HG02981 (cell line): ENCODE data around the gene OR4K14.
"Not testable (repeated sequence)": the region's sequence is repeated elsewhere in the genome, so short reads cannot be mapped to it uniquely, and the experiment has no call there.

Source experiments
- ATAC-seq: cut with Tn5 transposase; IDR thresholded peaks from one replicate; pipeline ENCODE4 v1.9.1; 2021; ENCODE audit warnings: mild to moderate bottlenecking, moderate library complexity; ENCODE audit not compliant: unreplicated experiment

OR4K14 gene

GRCh38 chr14:20019257-20019865 is at the start of gene OR4K14:
Gene OR4K14, minus strand, starts transcription at chr14:20019307. Its CDS starts 4,114 bp downstream, at chr14:20015193.
- no peak for ATAC-seq

GRCh38 chr14:20059745-20060144 is 40.6 kb upstream of the OR4K14 start, which contains the start of gene OR4L1:
Gene OR4L1, plus strand, starts transcription at chr14:20060045. Its CDS starts 0 bp downstream, at chr14:20060045.
- no peak for ATAC-seq

- no peak for ATAC-seq
Observed at GRCh38 chr14:20048202-20048601, 29.1 kb upstream of the OR4K14 start.

- ATAC-seq = no peak
Observed at GRCh38 chr14:20044243-20044642, 25.1 kb upstream of the OR4K14 start.

GRCh38 chr14:20035938-20036337 is 16.8 kb upstream of the OR4K14 start, which contains the start of gene OR4K13:
Gene OR4K13, minus strand, starts transcription at chr14:20036038. Its CDS starts 1,280 bp downstream, at chr14:20034758.
- ATAC-seq = no peak

GRCh38 chr14:20035449-20035848 is 16.3 kb upstream of the OR4K14 start:
- no peak for ATAC-seq

GRCh38 chr14:20031058-20031457 is 12.0 kb upstream of the OR4K14 start:
- no peak for ATAC-seq

- no peak for ATAC-seq
Observed at GRCh38 chr14:20008156-20008555, 11.0 kb downstream of the OR4K14 start.

GRCh38 chr14:20002319-20002718 is 16.8 kb downstream of the OR4K14 start:
- no peak for ATAC-seq

GRCh38 chr14:20001863-20002262 is 17.2 kb downstream of the OR4K14 start, which contains the start of gene OR4Q2:
Gene OR4Q2, plus strand, starts transcription at chr14:20002163.
- no peak for ATAC-seq

GRCh38 chr14:19993438-19993837 is 25.7 kb downstream of the OR4K14 start:
- ATAC-seq = no peak

- no peak for ATAC-seq
Observed at GRCh38 chr14:19975291-19975690, 43.8 kb downstream of the OR4K14 start, which contains the start of gene OR4K15. Gene OR4K15, plus strand, starts transcription at chr14:19975591. Its CDS starts 0 bp downstream, at chr14:19975591.

GRCh38 chr14:19974844-19975243 is 44.3 kb downstream of the OR4K14 start:
- no peak for ATAC-seq

- not testable (repeated sequence) for ATAC-seq
Observed at GRCh38 chr14:19969735-19970134, 49.4 kb downstream of the OR4K14 start.
